RWPE2 (cell line): ENCODE results near the gene GRB10.
A peak's percentile ranks its signal among the peaks of the same experiment; 100 is the strongest.

Experiments
- ATAC-seq: fragments of 200-7000 bp; cut with Tn5 transposase; 3 replicates; pipeline ENCODE4 v1.9.1; 2021; ENCODE audit warnings: low read depth
- DNase-seq: peaks from one replicate; pipeline ENCODE4 v3.0.0-alpha.2; 2020; ENCODE audit warnings: low spot score
- H3K27ac ChIP-seq: fragments of 450-650 bp; 2 replicates; pipeline ENCODE4 v1.5.1; 2017; ENCODE audit warnings: mild to moderate bottlenecking; ENCODE audit not compliant: poor library complexity, severe bottlenecking
- H3K27me3 ChIP-seq: fragments of 250-450 bp; sonication (Bioruptor Pico); 2 replicates; pipeline ENCODE4 v1.5.1; 2021; ENCODE audit warnings: mild to moderate bottlenecking, moderate library complexity; ENCODE audit not compliant: insufficient read depth, poor library complexity, severe bottlenecking
- H3K36me3 ChIP-seq: fragments of 250-450 bp; sonication (Bioruptor Pico); 2 replicates; pipeline ENCODE4 v1.5.1; 2020; ENCODE audit warnings: low read depth, mild to moderate bottlenecking, moderate library complexity
- H3K4me1 ChIP-seq: fragments of 250-450 bp; sonication (Bioruptor Pico); 2 replicates; pipeline ENCODE4 v1.5.1; 2021; ENCODE audit warnings: mild to moderate bottlenecking, moderate library complexity; ENCODE audit not compliant: insufficient read depth, poor library complexity, severe bottlenecking
- H3K4me3 ChIP-seq: fragments of 250-450 bp; sonication (Bioruptor Pico); 2 replicates; pipeline ENCODE4 v1.5.1; 2021; ENCODE audit warnings: mild to moderate bottlenecking, moderate library complexity; ENCODE audit not compliant: severe bottlenecking
- H3K9me3 ChIP-seq: fragments of 250-450 bp; sonication (Bioruptor Pico); 2 replicates; pipeline ENCODE4 v1.5.1; 2021; ENCODE audit warnings: mild to moderate bottlenecking, moderate library complexity; ENCODE audit not compliant: severe bottlenecking
- TF ChIP-seq, protein P1 (sequence below): fragments of 450-650 bp; IDR thresholded peaks from one replicate; pipeline ENCODE4 v1.5.1; 2017; ENCODE audit warnings: mild to moderate bottlenecking, moderate library complexity; ENCODE audit not compliant: poor library complexity, severe bottlenecking

Gene GRB10

DNA sequence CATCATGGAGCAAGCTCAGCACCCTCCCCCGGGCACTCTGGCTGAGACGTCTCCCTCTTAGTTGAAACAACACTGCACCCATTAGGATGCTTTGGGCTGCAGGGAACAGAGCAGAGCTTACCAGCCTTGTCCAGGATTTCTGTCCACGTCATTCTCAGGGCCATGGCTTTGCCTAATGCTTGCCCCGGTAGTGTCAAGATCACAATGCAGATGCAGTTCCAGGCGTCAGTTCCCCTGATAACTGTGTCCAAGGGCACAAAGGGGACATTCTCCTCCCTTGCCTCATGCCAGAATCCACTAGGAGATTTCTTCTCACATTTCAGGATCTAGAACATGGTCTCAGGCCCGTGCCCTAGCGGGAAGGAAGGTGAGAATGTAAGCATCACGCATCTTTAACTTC lies 17.2 kb upstream of the GRB10 start:
- TF ChIP-seq, protein P1, sequence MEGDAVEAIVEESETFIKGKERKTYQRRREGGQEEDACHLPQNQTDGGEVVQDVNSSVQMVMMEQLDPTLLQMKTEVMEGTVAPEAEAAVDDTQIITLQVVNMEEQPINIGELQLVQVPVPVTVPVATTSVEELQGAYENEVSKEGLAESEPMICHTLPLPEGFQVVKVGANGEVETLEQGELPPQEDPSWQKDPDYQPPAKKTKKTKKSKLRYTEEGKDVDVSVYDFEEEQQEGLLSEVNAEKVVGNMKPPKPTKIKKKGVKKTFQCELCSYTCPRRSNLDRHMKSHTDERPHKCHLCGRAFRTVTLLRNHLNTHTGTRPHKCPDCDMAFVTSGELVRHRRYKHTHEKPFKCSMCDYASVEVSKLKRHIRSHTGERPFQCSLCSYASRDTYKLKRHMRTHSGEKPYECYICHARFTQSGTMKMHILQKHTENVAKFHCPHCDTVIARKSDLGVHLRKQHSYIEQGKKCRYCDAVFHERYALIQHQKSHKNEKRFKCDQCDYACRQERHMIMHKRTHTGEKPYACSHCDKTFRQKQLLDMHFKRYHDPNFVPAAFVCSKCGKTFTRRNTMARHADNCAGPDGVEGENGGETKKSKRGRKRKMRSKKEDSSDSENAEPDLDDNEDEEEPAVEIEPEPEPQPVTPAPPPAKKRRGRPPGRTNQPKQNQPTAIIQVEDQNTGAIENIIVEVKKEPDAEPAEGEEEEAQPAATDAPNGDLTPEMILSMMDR, result no peak
- H3K4me1 ChIP-seq, result peaks cover 12% of the 10 kb centered on the region
- DNase-seq, result no peak

DNA sequence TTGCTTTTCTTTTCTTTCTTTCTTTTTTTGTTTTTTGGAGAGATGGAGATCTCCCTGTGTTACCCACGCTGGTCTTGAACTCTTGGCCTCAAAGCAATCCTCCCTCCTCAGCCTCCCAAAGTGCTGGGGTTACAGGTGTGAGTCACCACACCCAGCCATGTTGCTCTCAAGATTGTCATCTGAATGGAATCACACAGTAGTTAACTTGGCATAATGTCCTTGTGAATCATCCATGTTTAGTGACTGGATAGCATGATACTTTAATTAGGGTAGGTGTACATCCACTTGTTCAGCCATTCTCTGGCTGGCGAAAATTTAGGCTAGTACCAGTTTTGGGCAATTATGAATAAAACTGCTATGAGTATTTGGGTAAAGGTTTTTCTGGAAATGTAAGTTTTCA lies 15.4 kb upstream of the GRB10 start:
- Histone ChIP-seq H3K4me1 (peaks cover under 1% of the 10 kb centered on the region), H3K9me3 (no peaks in the 10 kb centered on the region), H3K27ac (no peak overlapping the region), H3K27me3 (no peaks in the 10 kb centered on the region), H3K4me3 (no peak overlapping the region), H3K36me3 (no peaks in the 10 kb centered on the region)
- no peak for ATAC-seq
- DNase-seq, result no peak
- TF ChIP-seq, protein P1, result no peak

More for the DNA sequence above, 17.2 kb upstream of the GRB10 start:
- Histone ChIP-seq H3K27ac (no peak overlapping the region), H3K4me3 (no peak overlapping the region), H3K36me3 (no peaks in the 10 kb centered on the region), H3K27me3 (no peaks in the 10 kb centered on the region), H3K9me3 (no peaks in the 10 kb centered on the region)
- no peak for ATAC-seq

DNA sequence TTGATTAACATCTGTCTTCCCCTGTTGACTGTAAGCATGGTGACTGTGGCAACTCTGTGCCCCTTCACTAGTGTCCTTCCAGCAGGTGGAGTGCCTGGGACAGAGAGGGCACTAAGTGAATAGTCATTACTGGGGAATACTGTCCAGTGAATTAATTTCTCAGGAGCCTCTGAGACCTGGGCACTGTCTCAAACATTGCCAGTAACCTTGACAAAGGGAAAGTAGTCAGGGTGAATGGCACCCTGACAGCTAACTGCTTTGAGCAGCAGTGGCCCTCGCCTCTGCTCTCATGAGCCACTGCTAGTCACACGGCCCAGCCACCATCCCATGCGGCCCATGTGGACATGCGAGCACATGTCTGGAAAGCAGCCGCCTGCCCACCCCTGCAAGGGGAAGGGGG lies 13.1 kb upstream of the GRB10 start:
- peak; percentile 9; the same call in 1 of the 3 replicates for ATAC-seq
- no peak overlapping the region for H3K27ac ChIP-seq

DNA sequence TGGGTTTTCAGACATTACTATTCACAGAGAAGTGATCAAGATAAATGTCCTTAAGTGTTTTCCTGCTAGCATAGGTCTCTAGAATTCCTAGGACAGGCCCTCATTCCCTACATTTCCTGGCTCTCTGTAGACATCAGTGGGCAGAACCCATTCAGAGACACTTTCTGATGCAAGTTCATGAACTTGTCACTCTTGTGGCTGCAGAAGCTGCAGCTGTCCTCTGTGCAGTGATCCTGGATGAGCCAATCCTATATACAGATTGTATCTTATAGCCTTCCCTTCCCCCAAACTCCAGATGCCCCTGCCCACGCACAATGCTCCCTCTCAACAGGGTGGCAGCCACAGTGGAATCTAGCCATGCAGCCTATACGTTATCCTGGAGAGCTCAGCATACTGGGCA lies 12.6 kb upstream of the GRB10 start:
- H3K27me3 ChIP-seq, result no peaks in the 10 kb centered on the region
- no peaks in the 10 kb centered on the region for H3K9me3 ChIP-seq
- H3K4me1 ChIP-seq, result no peaks in the 10 kb centered on the region
- no peaks in the 10 kb centered on the region for H3K36me3 ChIP-seq
- H3K4me3 ChIP-seq, result no peak overlapping the region
- no peak overlapping the region for H3K27ac ChIP-seq
- DNase-seq (no peak), ATAC-seq (no peak)
- TF ChIP-seq, protein P1, result no peak

More for the DNA sequence above, 13.1 kb upstream of the GRB10 start:
- H3K9me3 ChIP-seq, result no peaks in the 10 kb centered on the region
- no peak for DNase-seq
- no peak overlapping the region for H3K4me3 ChIP-seq
- no peaks in the 10 kb centered on the region for H3K36me3 ChIP-seq
- H3K4me1 ChIP-seq, result no peaks in the 10 kb centered on the region
- H3K27me3 ChIP-seq, result no peaks in the 10 kb centered on the region
- TF ChIP-seq, protein P1, result no peak

DNA sequence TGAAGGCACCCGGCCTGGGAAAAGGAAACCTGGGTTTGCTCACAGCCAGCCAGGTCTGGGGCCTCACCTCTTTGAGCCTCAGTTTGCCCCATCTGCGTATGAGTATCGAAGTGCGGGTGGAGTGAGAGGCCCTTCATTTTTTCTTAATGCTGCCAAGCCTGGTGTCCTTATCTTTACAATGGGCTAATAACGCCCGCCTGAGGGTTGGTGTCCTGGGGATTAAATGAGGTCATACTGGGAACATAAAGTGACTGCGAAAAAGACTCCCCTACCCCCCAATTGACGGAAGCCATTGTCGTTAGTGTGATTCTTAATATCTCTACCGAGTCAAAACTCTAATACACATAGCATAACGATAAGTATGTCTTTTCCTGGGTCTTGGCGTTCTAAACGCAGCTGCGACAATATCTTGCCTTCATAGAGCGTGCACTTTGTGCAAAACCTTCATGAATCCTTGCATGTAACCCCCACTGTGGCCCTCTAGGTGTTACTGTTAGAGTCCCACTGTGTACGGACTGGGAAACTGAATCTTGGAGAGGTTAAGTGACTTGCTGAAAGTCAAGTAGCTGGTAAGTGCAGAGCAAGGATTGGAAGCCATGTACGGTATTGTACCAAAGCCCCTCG lies 11.4 kb upstream of the GRB10 start:
- no peak overlapping the region for H3K27ac ChIP-seq

More for the DNA sequence above, 11.4 kb upstream of the GRB10 start:
- DNase-seq (no peak), ATAC-seq (no peak)
- no peaks in the 10 kb centered on the region for H3K9me3 ChIP-seq
- peak overlapping the region; percentile 97 for H3K4me3 ChIP-seq
- TF ChIP-seq, protein P1, result no peak
- no peaks in the 10 kb centered on the region for H3K27me3 ChIP-seq
- 0 out of 2 replicates have a peak, but pooled peaks cover 4% of the 10 kb centered on the region for H3K36me3 ChIP-seq
- no peaks in the 10 kb centered on the region for H3K4me1 ChIP-seq
